Mesothelial cell of epicardium (in vitro differentiated cells): ENCODE data around the gene BICD2. TPM values are rescaled to one million over a fixed set of nuclear protein-coding genes. Genes with fewer than 3 reads are reported as not detected.
"Not testable (repeated sequence)": the region's sequence is repeated elsewhere in the genome, so short reads cannot be mapped to it uniquely, and the experiment has no call there.

Experiments used
- DNase-seq, 2 experiments: peaks; one replicate each; pipeline ENCODE4 v3.0.0; 2021; ENCODE audit warnings: low spot score in 2 of 2; ENCODE audit not compliant: unreplicated experiment in 2 of 2
- H3K27ac Mint-ChIP-seq: 2 replicates; pipeline ENCODE4 v1.8.0; 2021; ENCODE audit warnings: mixed read lengths
- H3K27me3 Mint-ChIP-seq: 2 replicates; pipeline ENCODE4 v1.8.0; 2021; ENCODE audit warnings: low read depth, mixed read lengths
- H3K36me3 Mint-ChIP-seq: 2 replicates; pipeline ENCODE4 v1.8.0; 2021; ENCODE audit warnings: mixed read lengths
- H3K4me1 Mint-ChIP-seq: 2 replicates; pipeline ENCODE4 v1.8.0; 2021; ENCODE audit warnings: mixed read lengths
- H3K4me3 Mint-ChIP-seq: 2 replicates; pipeline ENCODE4 v1.8.0; 2021; ENCODE audit warnings: mild to moderate bottlenecking, moderate library complexity, mixed read lengths
- H3K9me3 Mint-ChIP-seq: 2 replicates; pipeline ENCODE4 v1.8.0; 2021; ENCODE audit warnings: mixed read lengths
- CTCF ChIP-seq: fragments of 200-600 bp; sonication (generic); IDR thresholded peaks from one replicate; pipeline ENCODE4 v1.5.0; 2021; ENCODE audit warnings: antibody characterized with exemption; ENCODE audit not compliant: unreplicated experiment
- total RNA-seq: library from RNA; stranded (reverse); gene quantifications from 3 replicates; pipeline ENCODE4 v1.2.1, GENCODE V29; 2021

The BICD2 gene
- total RNA-seq, 1 donor from 2014 or later: 30.2 TPM

DNA sequence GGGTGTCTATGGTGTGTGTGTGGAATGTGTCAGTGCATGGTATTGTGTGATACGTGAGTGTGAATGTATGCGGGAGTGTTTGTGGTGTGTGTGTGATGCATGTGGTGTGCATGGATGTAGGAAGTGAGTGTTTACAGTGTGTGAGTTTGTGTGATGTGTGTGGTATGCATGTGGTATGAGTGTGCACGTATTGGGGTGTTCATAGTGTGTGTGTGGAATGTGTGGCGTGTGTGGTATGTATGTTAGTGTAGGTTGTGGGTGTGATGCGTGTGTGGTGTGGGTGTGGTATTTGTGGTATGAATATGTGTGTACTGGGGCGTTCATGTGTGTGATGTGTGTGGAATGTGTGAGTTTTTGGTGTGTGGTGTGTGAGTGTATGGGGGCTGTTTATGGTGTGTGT, 40.1 kb upstream of the BICD2 start:
- Mint-ChIP-seq H3K36me3 (no peaks in the 10 kb centered on the region), H3K4me3 (no peak overlapping the region), H3K9me3 (no peaks in the 10 kb centered on the region), H3K27me3 (peaks cover 44% of the 10 kb centered on the region), H3K27ac (no peak overlapping the region), H3K4me1 (peaks cover 9% of the 10 kb centered on the region)
- TF ChIP-seq CTCF: no peak
- no peak for DNase-seq

GRCh38 chr9:92798358-92798757, 33.7 kb upstream of the BICD2 start:
- no peak for TF ChIP-seq CTCF

DNA sequence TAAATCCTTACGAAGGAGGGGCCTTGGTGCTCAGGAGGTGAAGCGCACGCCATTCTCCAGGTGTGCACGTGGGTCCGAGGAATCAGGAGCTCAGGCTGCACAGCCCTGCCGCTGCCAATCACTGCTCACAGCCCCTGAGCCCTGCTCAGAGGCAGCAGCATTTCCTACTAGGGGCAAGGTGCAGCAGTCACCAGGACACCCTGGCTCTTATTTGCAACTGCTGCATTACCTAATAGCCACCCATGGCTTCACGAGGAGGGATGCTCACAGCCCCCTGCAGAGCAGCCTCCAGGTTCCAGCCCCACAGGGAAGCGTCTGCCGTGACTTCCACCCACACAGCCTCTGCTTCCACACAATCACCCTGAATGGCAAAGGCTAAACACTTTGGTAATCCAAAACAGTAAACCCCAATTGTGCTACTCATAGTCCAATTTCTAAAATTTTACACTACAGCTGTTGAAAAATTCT, 31.7 kb upstream of the BICD2 start:
- not testable (repeated sequence) for H3K9me3 Mint-ChIP-seq, H3K27ac Mint-ChIP-seq, H3K36me3 Mint-ChIP-seq, H3K4me1 Mint-ChIP-seq, DNase-seq, H3K4me3 Mint-ChIP-seq
- peaks cover 36% of the 10 kb centered on the region for H3K27me3 Mint-ChIP-seq

More at GRCh38 chr9:92798358-92798757, 33.7 kb upstream of the BICD2 start:
- Mint-ChIP-seq H3K4me3 (no peak overlapping the region), H3K9me3 (no peaks in the 10 kb centered on the region), H3K27me3 (peaks cover 31% of the 10 kb centered on the region), H3K27ac (no peak overlapping the region), H3K4me1 (peaks cover 7% of the 10 kb centered on the region), H3K36me3 (no peaks in the 10 kb centered on the region)
- DNase-seq: no peak

DNA sequence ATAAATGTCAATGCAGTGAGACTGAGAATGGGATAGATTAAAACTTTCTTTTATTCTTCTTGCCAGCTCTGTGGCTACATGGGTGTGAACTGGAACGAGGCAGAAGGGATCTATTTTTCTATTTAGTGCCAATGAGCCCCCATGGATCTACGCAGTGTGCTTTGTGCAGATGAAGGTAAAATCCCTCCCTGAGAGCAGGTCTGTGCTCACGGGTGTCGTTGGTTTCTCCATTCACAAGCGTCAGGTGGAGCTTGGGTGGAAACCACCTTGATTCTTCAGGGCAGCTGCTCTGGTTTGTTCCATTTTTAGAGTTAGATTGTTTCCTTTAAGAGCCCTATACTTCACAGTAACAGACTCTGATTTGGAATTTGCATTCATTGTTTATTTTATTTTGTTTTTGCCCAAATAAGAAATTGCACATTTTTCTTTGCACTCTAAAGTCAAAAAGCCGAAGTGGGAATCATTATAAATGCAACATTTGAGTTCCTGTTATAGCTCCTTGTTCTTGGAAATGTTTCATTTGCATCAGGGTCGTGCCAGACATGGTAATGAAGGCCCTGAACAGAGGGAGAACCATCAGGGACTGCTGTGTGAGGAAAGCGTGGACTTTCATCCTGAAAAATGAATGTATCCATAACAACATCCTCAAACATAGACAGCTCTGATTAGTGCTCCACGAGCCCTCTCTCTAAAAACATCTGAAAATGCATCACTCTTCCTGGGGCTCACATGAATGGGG, 31.1 kb upstream of the BICD2 start:
- Mint-ChIP-seq H3K9me3 (no peaks in the 10 kb centered on the region), H3K27me3 (peaks cover 41% of the 10 kb centered on the region), H3K4me1 (peaks cover 7% of the 10 kb centered on the region), H3K36me3 (no peaks in the 10 kb centered on the region), H3K27ac (no peak overlapping the region), H3K4me3 (no peak overlapping the region)
- DNase-seq: no peak
- no peak for TF ChIP-seq CTCF

GRCh38 chr9:92795000-92795399, 30.4 kb upstream of the BICD2 start:
- H3K9me3 Mint-ChIP-seq: no peaks in the 10 kb centered on the region
- TF ChIP-seq CTCF: no peak
- no peak overlapping the region for H3K27ac Mint-ChIP-seq
- peaks cover 4% of the 10 kb centered on the region for H3K4me1 Mint-ChIP-seq
- DNase-seq: no peak
- no peak overlapping the region for H3K4me3 Mint-ChIP-seq
- H3K27me3 Mint-ChIP-seq: peaks cover 41% of the 10 kb centered on the region
- no peaks in the 10 kb centered on the region for H3K36me3 Mint-ChIP-seq

DNA sequence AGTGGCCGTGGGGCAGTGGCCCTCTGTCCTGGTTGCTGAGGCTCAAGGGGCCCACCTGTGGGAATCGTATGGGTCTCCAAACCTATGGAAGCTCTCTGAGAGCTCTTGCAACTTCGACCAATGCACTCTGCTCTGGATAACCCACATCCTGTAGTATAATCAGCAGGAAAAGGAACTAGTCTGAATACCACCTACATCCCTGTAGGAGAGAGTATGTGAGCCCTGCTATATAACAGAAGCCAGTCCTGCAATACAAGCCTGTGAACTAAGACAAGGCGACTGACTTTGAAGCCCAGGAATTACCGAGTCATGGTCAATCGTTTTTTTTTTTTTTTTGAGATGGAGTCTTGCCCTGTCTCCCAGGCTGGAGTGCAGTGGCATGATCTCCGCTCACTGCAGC, 29.8 kb upstream of the BICD2 start:
- H3K27ac Mint-ChIP-seq: no peak overlapping the region
- no peaks in the 10 kb centered on the region for H3K36me3 Mint-ChIP-seq
- H3K27me3 Mint-ChIP-seq: peaks cover 41% of the 10 kb centered on the region

More for the DNA sequence above, 29.8 kb upstream of the BICD2 start:
- peaks cover 1% of the 10 kb centered on the region for H3K4me1 Mint-ChIP-seq
- no peaks in the 10 kb centered on the region for H3K9me3 Mint-ChIP-seq
- DNase-seq: no peak
- H3K4me3 Mint-ChIP-seq: no peak overlapping the region
- no peak for TF ChIP-seq CTCF
